Stimulated activated naive CD8-positive, alpha-beta T cell treated with anti-CD3 and anti-CD28 coated beads, Interleukin-15, amount 100 ng/mL, for 72 hours (primary cell): ENCODE measurements around the gene C1QL2.

ENCODE experiments used
- ATAC-seq: fragments of 150-1000 bp; cut with Tn5 transposase; 2 replicates; pipeline ENCODE4 v1.10.0; 2021; ENCODE audit warnings: mild to moderate bottlenecking, moderate library complexity
- DNase-seq, 2 donors: peaks; one replicate each; pipeline ENCODE4 v3.0.0; 2021 to 2022
- H3K27ac Mint-ChIP-seq, 2 donors: one replicate each; pipeline ENCODE4 v1.8.0; 2022; ENCODE audit warnings: mild to moderate bottlenecking in 2 of 2, mixed read lengths in 2 of 2, moderate library complexity in 2 of 2
- H3K27me3 Mint-ChIP-seq: one replicate; pipeline ENCODE4 v1.8.0; 2022; ENCODE audit warnings: mixed read lengths
- H3K4me1 Mint-ChIP-seq: one replicate; pipeline ENCODE4 v1.8.0; 2022; ENCODE audit warnings: mild to moderate bottlenecking, mixed read lengths
- H3K4me3 Mint-ChIP-seq, 2 donors: one replicate each; pipeline ENCODE4 v1.8.0; 2022; ENCODE audit warnings: mild to moderate bottlenecking in 2 of 2, mixed read lengths in 2 of 2, moderate library complexity in 1 of 2
- H3K9me3 Mint-ChIP-seq, 2 donors: one replicate each; pipeline ENCODE4 v1.8.0; 2022; ENCODE audit warnings: mixed read lengths in 2 of 2

The C1QL2 gene

DNA sequence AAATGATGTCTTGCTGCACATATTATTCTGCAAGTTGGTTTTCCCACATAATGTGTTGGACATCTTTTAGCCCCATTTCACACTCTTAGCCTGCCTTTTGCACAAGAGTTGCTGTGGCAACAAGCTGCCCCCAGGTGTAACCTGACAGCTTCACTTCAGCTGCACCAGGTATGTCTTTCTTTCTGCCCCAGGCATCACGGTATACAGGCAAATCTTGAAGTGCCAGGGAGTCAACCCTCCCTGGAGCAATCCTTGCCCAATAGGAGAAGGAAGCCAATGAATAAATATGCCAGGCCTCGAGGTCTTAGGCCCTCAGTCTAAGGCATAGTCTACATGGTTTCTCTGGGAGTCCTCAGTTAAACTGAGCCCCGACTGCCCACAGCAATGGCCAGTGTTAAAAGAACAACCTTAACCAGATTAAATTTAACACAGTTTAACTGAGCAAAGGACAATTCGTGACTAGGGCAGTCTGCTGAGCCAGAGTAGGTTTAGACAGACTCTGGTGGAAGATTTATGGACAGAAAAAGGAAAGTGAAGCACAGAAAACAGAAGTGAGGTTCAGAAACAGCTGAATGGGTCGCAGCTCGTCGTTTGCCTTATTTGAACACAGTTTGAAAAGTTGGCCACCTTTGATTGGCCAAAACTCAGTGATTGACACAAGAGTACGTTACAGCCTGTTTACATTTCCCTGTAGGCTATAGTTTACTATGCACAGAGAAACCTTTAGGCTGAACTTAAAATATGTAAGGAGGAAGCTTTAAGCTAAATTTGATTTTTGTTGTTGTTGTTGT is 32.0 kb upstream of the C1QL2 start:
- DNase-seq, result no peak
- Mint-ChIP-seq H3K4me3 (no peak overlapping the region), H3K27me3 (peaks cover 36% of the 10 kb centered on the region), H3K27ac (no peak overlapping the region), H3K9me3 (no peaks in the 10 kb centered on the region), H3K4me1 (no peaks in the 10 kb centered on the region)
- ATAC-seq, result no peak

- H3K27ac Mint-ChIP-seq, result no peak overlapping the region
- no peak for ATAC-seq
- DNase-seq, result no peak
Measured at GRCh38 chr2:119184512-119184911, 26.0 kb upstream of the C1QL2 start.

GRCh38 chr2:119181791-119182445 is 23.4 kb upstream of the C1QL2 start:
- ATAC-seq (no peak), DNase-seq (no peak)
- no peaks in the 10 kb centered on the region for H3K27me3 Mint-ChIP-seq
- no peak overlapping the region for H3K27ac Mint-ChIP-seq
- H3K4me3 Mint-ChIP-seq, result no peak overlapping the region
- no peaks in the 10 kb centered on the region for H3K4me1 Mint-ChIP-seq
- H3K9me3 Mint-ChIP-seq, result no peaks in the 10 kb centered on the region

More at GRCh38 chr2:119184512-119184911, 26.0 kb upstream of the C1QL2 start:
- no peaks in the 10 kb centered on the region for H3K9me3 Mint-ChIP-seq
- H3K4me3 Mint-ChIP-seq, result no peak overlapping the region
- peaks cover 2% of the 10 kb centered on the region for H3K27me3 Mint-ChIP-seq
- H3K4me1 Mint-ChIP-seq, result no peaks in the 10 kb centered on the region

DNA sequence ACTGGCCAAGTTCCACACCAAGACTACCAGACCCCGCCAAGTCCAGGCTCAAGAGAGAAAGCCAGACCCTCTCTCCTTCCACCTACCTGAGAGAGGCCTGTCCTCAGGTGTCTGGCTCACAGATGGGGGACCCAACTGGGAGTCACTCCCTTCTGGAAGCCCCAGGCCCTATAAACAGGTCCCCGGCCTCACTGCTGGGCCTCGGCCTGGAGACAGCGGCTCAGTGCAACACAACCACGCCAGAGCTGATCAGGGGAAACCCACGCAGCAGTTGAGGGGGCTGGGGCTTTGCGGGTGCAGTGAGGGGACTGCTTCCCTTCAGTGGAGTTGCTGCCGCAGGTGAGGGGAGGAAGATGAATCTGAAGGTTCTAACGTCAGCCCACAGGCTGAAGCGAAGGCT is 22.8 kb upstream of the C1QL2 start:
- ATAC-seq, result no peak
- no peaks in the 10 kb centered on the region for H3K27me3 Mint-ChIP-seq
- H3K9me3 Mint-ChIP-seq, result no peaks in the 10 kb centered on the region
- H3K27ac Mint-ChIP-seq, result no peak overlapping the region
- DNase-seq, result no peak
- H3K4me3 Mint-ChIP-seq, result no peak overlapping the region
- no peaks in the 10 kb centered on the region for H3K4me1 Mint-ChIP-seq

- H3K4me3 Mint-ChIP-seq, result no peak overlapping the region
- ATAC-seq (no peak), DNase-seq (no peak)
- no peaks in the 10 kb centered on the region for H3K4me1 Mint-ChIP-seq
- H3K9me3 Mint-ChIP-seq, result no peaks in the 10 kb centered on the region
- no peak overlapping the region for H3K27ac Mint-ChIP-seq
- H3K27me3 Mint-ChIP-seq, result no peaks in the 10 kb centered on the region
Measured at GRCh38 chr2:119180892-119181291, 22.3 kb upstream of the C1QL2 start.

GRCh38 chr2:119179991-119180390 is 21.4 kb upstream of the C1QL2 start:
- no peaks in the 10 kb centered on the region for H3K27me3 Mint-ChIP-seq
- no peak overlapping the region for H3K4me3 Mint-ChIP-seq
- ATAC-seq (no peak), DNase-seq (no peak)
- no peaks in the 10 kb centered on the region for H3K4me1 Mint-ChIP-seq
- H3K27ac Mint-ChIP-seq, result no peak overlapping the region
- H3K9me3 Mint-ChIP-seq, result no peaks in the 10 kb centered on the region

DNA sequence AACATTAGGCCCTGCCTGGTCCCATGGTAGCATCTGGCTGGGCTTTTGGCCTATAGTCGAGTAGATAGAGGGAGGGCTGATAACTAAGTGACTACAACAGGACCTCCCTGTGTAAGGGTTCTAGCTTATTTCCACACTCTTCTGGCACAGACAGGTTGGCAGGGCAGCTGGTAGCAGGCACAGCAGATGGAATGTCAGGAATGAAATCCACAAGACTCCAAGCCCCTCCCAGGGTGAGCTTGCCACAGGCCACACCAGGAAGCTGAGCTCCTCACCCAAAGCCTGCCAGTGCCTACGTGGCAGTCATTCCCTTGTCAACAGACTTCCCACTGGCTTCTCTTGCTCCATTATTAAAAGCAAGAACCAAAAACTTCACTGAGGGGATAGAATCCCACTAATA is 20.7 kb upstream of the C1QL2 start:
- Mint-ChIP-seq H3K27me3 (no peaks in the 10 kb centered on the region), H3K27ac (no peak overlapping the region), H3K4me1 (no peaks in the 10 kb centered on the region), H3K4me3 (no peak overlapping the region), H3K9me3 (no peaks in the 10 kb centered on the region)
- DNase-seq, result no peak
- no peak for ATAC-seq

- H3K9me3 Mint-ChIP-seq, result no peaks in the 10 kb centered on the region
- ATAC-seq, result peak; percentile 18
Measured at GRCh38 chr2:119178776-119179175, 20.2 kb upstream of the C1QL2 start.

DNA sequence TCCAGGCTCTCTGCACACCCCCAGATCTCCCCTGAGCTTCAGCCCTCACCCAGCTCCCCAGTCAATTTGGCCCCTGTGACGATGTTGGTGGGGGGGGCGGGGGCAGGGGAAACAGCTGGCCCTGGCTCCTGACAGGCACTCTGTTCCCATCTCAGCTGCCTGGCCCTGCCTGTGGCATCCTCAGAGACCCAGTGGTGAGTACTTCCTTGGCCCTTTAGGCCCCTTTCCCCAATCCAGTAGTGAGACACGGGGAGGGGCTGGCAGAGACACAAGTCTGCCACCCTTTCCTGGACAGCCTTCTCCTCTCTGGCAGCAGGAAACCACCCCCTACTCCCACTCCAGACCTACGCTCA is 19.3 kb upstream of the C1QL2 start:
- H3K9me3 Mint-ChIP-seq, result no peaks in the 10 kb centered on the region
- no peak overlapping the region for H3K27ac Mint-ChIP-seq
- DNase-seq (no peak), ATAC-seq (no peak)
- no peaks in the 10 kb centered on the region for H3K27me3 Mint-ChIP-seq
- no peak overlapping the region for H3K4me3 Mint-ChIP-seq
- no peaks in the 10 kb centered on the region for H3K4me1 Mint-ChIP-seq

More at GRCh38 chr2:119178776-119179175, 20.2 kb upstream of the C1QL2 start:
- Mint-ChIP-seq H3K4me1 (no peaks in the 10 kb centered on the region), H3K4me3 (no peak overlapping the region), H3K27ac (no peak overlapping the region), H3K27me3 (no peaks in the 10 kb centered on the region)
- DNase-seq, result no peak

DNA sequence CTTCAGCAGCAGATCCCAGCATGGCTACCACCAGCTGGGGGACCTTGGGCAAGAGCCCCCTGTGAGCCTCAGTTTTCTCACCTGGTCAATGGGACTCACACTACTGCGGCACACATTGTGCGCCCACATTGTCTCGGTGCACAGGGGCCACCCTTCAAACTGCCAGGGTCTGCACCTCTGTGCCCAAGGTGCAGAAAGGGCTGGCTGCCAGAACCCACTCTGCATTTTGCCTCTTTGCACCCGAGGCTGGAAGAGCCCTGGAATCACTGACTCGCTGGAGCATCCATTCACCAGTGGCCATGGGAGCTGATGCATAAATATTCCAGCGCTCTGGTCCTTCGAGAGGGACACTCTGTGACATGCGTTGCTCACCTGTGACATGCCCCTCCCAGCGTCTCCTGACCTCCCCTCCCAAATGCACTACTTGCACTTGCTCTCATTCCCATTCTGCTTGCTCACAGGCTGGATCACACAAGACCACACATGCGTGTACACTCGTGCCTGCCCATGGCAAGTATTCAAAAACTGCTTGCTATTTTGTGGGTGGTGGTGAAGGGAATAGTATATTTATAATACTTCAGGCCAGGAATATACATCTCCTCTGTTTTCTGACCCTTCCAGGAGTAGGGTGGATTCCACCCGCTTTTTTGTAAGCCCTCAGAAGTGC is 18.8 kb upstream of the C1QL2 start:
- H3K9me3 Mint-ChIP-seq, result no peaks in the 10 kb centered on the region
- no peak overlapping the region for H3K27ac Mint-ChIP-seq
- no peak for ATAC-seq
- no peaks in the 10 kb centered on the region for H3K27me3 Mint-ChIP-seq
- H3K4me3 Mint-ChIP-seq, result no peak overlapping the region
- no peak for DNase-seq
- no peaks in the 10 kb centered on the region for H3K4me1 Mint-ChIP-seq

DNA sequence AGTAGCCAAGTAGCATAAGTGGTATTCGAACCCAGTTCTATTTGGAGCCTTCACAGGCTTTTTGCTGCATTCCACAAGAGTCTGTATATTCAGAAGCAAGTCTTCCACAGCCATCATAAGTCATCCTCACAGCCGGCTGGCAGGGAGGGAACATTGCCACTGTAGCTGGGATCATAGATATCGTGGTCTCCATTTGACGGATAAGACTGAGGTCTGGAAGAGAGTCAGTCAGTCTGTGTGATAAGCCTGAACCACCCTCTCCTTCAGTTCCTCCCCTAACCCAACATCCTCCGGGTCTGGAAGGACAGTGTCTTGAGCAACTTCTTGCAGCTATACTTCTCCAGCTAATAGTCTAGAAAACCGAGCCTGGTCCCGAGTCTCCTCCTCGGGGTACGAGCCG is 17.0 kb upstream of the C1QL2 start:
- DNase-seq, result no peak
- no peaks in the 10 kb centered on the region for H3K4me1 Mint-ChIP-seq
- no peak overlapping the region for H3K4me3 Mint-ChIP-seq
- no peaks in the 10 kb centered on the region for H3K27me3 Mint-ChIP-seq
- H3K9me3 Mint-ChIP-seq, result no peaks in the 10 kb centered on the region
- H3K27ac Mint-ChIP-seq, result no peak overlapping the region
- no peak for ATAC-seq

- ATAC-seq (no peak), DNase-seq (no peak)
- H3K4me1 Mint-ChIP-seq, result no peaks in the 10 kb centered on the region
- H3K4me3 Mint-ChIP-seq, result no peak overlapping the region
- no peak overlapping the region for H3K27ac Mint-ChIP-seq
- no peaks in the 10 kb centered on the region for H3K27me3 Mint-ChIP-seq
- no peaks in the 10 kb centered on the region for H3K9me3 Mint-ChIP-seq
Measured at GRCh38 chr2:119174993-119175347, 16.4 kb upstream of the C1QL2 start.

- Mint-ChIP-seq H3K4me1 (no peaks in the 10 kb centered on the region), H3K27me3 (no peaks in the 10 kb centered on the region), H3K9me3 (no peaks in the 10 kb centered on the region), H3K27ac (no peak overlapping the region), H3K4me3 (no peak overlapping the region)
- DNase-seq, result peak; percentile 43 to 47
- no peak for ATAC-seq
Measured at GRCh38 chr2:119174216-119174992, 15.9 kb upstream of the C1QL2 start.

DNA sequence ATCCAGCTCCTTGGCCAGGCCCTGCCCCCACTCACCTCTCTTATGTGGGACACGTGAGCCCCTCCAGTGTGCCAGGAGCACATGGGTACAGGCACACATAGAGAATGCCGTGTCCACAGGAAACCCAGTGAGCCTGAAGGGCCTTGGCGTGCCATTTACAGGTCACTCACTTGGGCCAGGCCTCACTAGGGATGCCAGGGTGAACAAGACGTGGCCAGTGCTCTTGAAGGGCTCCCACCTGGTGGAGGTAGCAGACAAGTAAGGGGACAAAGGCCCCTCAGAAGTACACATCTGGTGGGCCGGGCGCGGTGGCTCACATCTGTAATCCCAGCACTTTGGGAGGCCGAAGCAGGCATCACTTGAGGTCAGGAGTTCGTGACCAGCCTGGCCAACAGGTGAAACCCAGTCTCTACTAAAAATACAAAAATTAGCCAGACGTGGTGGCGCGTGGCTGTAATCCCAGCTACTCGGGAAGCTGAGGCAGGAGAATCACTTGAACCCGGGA is 15.1 kb upstream of the C1QL2 start:
- H3K4me1 Mint-ChIP-seq, result no peaks in the 10 kb centered on the region
- no peaks in the 10 kb centered on the region for H3K9me3 Mint-ChIP-seq
- no peaks in the 10 kb centered on the region for H3K27me3 Mint-ChIP-seq
- H3K4me3 Mint-ChIP-seq, result no peak overlapping the region
- ATAC-seq (no peak), DNase-seq (no peak)
- H3K27ac Mint-ChIP-seq, result no peak overlapping the region

DNA sequence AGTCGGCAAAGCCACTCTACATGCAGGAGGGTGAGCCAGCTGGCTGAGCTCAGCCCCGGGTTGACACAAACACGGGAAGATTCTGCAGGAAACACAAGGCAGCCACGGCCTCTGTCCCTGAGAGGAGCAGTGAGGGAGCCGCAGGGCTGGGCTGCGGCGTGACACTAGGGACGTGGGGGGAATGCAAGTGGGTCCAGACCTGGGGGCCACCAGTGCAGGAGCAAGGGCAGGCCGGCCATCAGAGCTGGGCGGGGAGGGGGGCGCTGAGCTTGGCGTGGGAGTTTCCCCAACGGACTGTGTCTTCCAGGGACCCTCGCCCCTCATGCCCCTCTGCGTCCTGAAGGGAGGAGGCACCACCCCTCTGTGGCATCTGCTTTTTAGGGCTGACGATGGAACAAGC is 12.0 kb upstream of the C1QL2 start:
- peak; percentile 21 for ATAC-seq
- Mint-ChIP-seq H3K27me3 (peaks cover 10% of the 10 kb centered on the region), H3K4me3 (no peak overlapping the region), H3K4me1 (no peaks in the 10 kb centered on the region), H3K9me3 (no peaks in the 10 kb centered on the region), H3K27ac (no peak overlapping the region)
- DNase-seq, result no peak

- DNase-seq, result no peak
- Mint-ChIP-seq H3K4me3 (no peak overlapping the region), H3K9me3 (no peaks in the 10 kb centered on the region), H3K4me1 (no peaks in the 10 kb centered on the region), H3K27me3 (peaks cover 10% of the 10 kb centered on the region), H3K27ac (no peak overlapping the region)
- ATAC-seq, result no peak
Measured at GRCh38 chr2:119169717-119170116, 11.2 kb upstream of the C1QL2 start.
